Right lung (tissue), 5 donors: Measurements from ENCODE around the gene PTGES3L. TPM values are rescaled to one million over a fixed set of nuclear protein-coding genes. Genes with fewer than 3 reads are reported as not detected.
A peak's percentile ranks its signal among the peaks of the same experiment; 100 is the strongest.
"Not testable (repeated sequence)": the region's sequence is repeated elsewhere in the genome, so short reads cannot be mapped to it uniquely, and the experiment has no call there.

Source experiments
- DNase-seq, 2 donors: peaks; one replicate each; pipeline ENCODE4 v3.0.0-alpha.2; 2013
- polyA plus RNA-seq, 5 donors: library from polyadenylated mRNA; unstranded; fragments of 120-200 nt; gene quantifications; one replicate each; pipeline versions ENCODE4 v1.2.1 to v1.2.3, GENCODE V29; 2013; ENCODE audit warnings: inconsistent platforms in 1 of 5, low replicate concordance in 1 of 5; ENCODE audit not compliant: insufficient read length in 5 of 5, insufficient read depth in 1 of 5

Gene PTGES3L
- polyA plus RNA-seq, 5 donors: 1.8 to 5.2 (median 2.1) TPM

- DNase-seq: no peak
Observed at GRCh38 chr17:43014649-43015542, 35.0 kb upstream of the PTGES3L start.

GRCh38 chr17:43014020-43014648, 34.3 kb upstream of the PTGES3L start:
- DNase-seq: no peak

GRCh38 chr17:43013296-43013695, 33.4 kb upstream of the PTGES3L start:
- no peak for DNase-seq

GRCh38 chr17:43011728-43012472, 32.0 kb upstream of the PTGES3L start:
- no peak for DNase-seq

- no peak for DNase-seq
Observed at GRCh38 chr17:43010667-43011308, 30.9 kb upstream of the PTGES3L start.

GRCh38 chr17:43006639-43007551, 27.0 kb upstream of the PTGES3L start, which contains the start of gene IFI35:
TSS of gene IFI35 (plus strand) at chr17:43006784. CDS start at chr17:43006948, 164 bp downstream.
- DNase-seq: peak; percentile 76 to 85

- no peak for DNase-seq
Observed at GRCh38 chr17:43003542-43004172, 23.8 kb upstream of the PTGES3L start.

- not testable (repeated sequence) for DNase-seq
Observed at GRCh38 chr17:43000894-43001293, 21.0 kb upstream of the PTGES3L start.

GRCh38 chr17:42999003-42999525, 19.2 kb upstream of the PTGES3L start:
- no peak for DNase-seq

GRCh38 chr17:42997984-42998938, 18.4 kb upstream of the PTGES3L start, which contains the start of gene RPL27:
TSS of gene RPL27 (plus strand) at chr17:42998419. CDS start at chr17:42998751, 332 bp downstream.
- DNase-seq: peak; percentile 99 to 100

- DNase-seq: no peak
Observed at GRCh38 chr17:42997390-42997983, 17.6 kb upstream of the PTGES3L start.

- not testable (repeated sequence) for DNase-seq
Observed at GRCh38 chr17:42993913-42994312, 14.0 kb upstream of the PTGES3L start.

- DNase-seq: no peak
Observed at GRCh38 chr17:42992872-42993271, 13.0 kb upstream of the PTGES3L start.

GRCh38 chr17:42991471-42991870, 11.6 kb upstream of the PTGES3L start:
- no peak for DNase-seq

GRCh38 chr17:42989726-42990652, 10.1 kb upstream of the PTGES3L start:
- no peak for DNase-seq

GRCh38 chr17:42989141-42989540, 9.3 kb upstream of the PTGES3L start:
- DNase-seq: no peak

GRCh38 chr17:42985225-42985624, 5.3 kb upstream of the PTGES3L start:
- no peak for DNase-seq
